Measurements from ENCODE around the gene ZBED4.

- TF ChIP-seq CTCF (IDR thresholded peaks at IDR 0.05) (no peak), POLR2A (IDR thresholded peaks at IDR 0.05) (no peak)
These were observed 62.0 kb downstream of the ZBED4 start for GRCh38 chr22:49915610-49916009.

Measured in uterus (tissue), 2 donors.